ENCODE results near the gene PSD4. TPM values are rescaled to one million over a fixed set of nuclear protein-coding genes. Genes with fewer than 3 reads are reported as not detected.

The PSD4 gene
- total and polyA plus RNA-seq, 2 donors from 2014 or later: 16.2 to 42.0 TPM

- TF ChIP-seq CTCF (IDR thresholded peaks at IDR 0.05; ENCODE audit: borderline replicate concordance, extremely low read depth, insufficient read depth): no peak
- H3K9ac ChIP-seq (ENCODE audit: low read length in 3 of 3): no peak overlapping the region
- FAIRE-seq: no peak
Measured at GRCh38 chr2:113200736-113201490, 27.1 kb downstream of the PSD4 start.

DNA sequence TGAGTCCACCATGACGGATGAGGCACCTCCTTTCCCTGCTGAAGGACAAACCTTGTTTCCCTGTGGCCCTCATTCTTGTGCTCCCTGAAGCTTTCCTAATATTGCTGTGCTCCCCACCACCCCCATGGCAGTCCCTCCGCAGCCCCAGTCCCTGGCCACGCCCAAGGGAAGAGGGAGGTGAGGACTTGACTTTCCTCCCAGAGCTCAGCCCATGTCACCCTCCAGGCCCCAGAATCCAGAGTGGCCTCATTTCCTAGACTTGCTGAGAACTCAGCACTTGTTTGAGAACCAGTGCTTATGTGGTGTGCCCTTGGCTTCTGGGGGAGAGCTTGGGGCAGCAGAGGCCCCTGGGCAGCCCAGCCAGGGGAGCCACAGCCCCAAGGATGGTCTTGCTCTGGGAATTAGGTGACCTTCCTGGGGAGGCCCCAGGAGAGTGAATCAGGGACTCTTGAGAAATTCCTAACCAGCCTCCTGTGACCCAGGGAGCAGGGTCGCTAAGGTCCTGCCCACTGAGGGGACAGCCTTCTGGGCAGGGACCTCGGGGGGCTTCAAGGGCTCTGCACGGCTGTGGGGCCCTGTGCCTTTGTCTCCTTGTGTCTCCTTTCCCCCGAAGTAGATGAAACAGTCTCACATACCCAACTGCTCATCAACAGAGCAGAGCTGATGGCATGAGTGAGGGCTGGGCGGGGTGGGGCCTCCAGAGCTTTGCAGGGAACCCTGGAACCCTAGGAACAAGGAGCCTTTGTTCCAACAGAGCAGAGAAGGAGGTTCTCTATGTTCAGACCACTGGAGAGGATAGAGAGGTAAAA is 27.9 kb downstream of the PSD4 start:
- FAIRE-seq: no peak
- TF ChIP-seq CTCF (IDR thresholded peaks at IDR 0.05; ENCODE audit: borderline replicate concordance, extremely low read depth, insufficient read depth): no peak
- DNase-seq: no peak
- Histone ChIP-seq H3K9me3 (ENCODE audit: control insufficient read depth in 2 of 3, insufficient read depth in 1 of 3, low read length in 3 of 3) (no peaks in the 10 kb centered on the region), H3K9ac (ENCODE audit: low read length in 3 of 3) (no peak overlapping the region), H3K36me3 (ENCODE audit: control insufficient read depth in 2 of 3, insufficient read depth in 3 of 3, low read length in 3 of 3) (peaks cover 0 to 2% (median 0%) of the 10 kb centered on the region in 3 donors), H3K4me1 (ENCODE audit: control insufficient read depth in 2 of 3, insufficient read depth in 2 of 3, low read depth in 1 of 3, low read length in 3 of 3) (peaks cover 3 to 22% (median 11%) of the 10 kb centered on the region in 3 donors), H3K27ac (ENCODE audit: low read depth in 2 of 2, low read length in 2 of 2) (no peak overlapping the region), H3K27me3 (ENCODE audit: control insufficient read depth, insufficient read depth, low read length) (no peaks in the 10 kb centered on the region), H3K4me3 (ENCODE audit: low read length in 3 of 3) (no peak overlapping the region)
- intact Hi-C loops (cut with DNase I): no loop called here

More at GRCh38 chr2:113200736-113201490, 27.1 kb downstream of the PSD4 start:
- H3K27ac ChIP-seq (ENCODE audit: low read depth in 2 of 2, low read length in 2 of 2): no peak overlapping the region
- peaks cover 0 to 2% (median 0%) of the 10 kb centered on the region in 3 donors for H3K36me3 ChIP-seq (ENCODE audit: control insufficient read depth in 2 of 3, insufficient read depth in 3 of 3, low read length in 3 of 3)
- peaks cover 0 to 14% (median 4%) of the 10 kb centered on the region in 3 donors for H3K4me1 ChIP-seq (ENCODE audit: control insufficient read depth in 2 of 3, insufficient read depth in 2 of 3, low read depth in 1 of 3, low read length in 3 of 3)
- no peak for DNase-seq
- no peaks in the 10 kb centered on the region for H3K27me3 ChIP-seq (ENCODE audit: control insufficient read depth, insufficient read depth, low read length)
- H3K9me3 ChIP-seq (ENCODE audit: control insufficient read depth in 2 of 3, insufficient read depth in 1 of 3, low read length in 3 of 3): no peaks in the 10 kb centered on the region
- H3K4me3 ChIP-seq (ENCODE audit: low read length in 3 of 3): no peak overlapping the region
- intact Hi-C loops (cut with DNase I): no loop called here

- peaks cover 4 to 23% (median 14%) of the 10 kb centered on the region in 3 donors for H3K4me1 ChIP-seq (ENCODE audit: control insufficient read depth in 2 of 3, insufficient read depth in 2 of 3, low read depth in 1 of 3, low read length in 3 of 3)
- FAIRE-seq: no peak
Measured at GRCh38 chr2:113202305-113203216, 28.8 kb downstream of the PSD4 start.

More at GRCh38 chr2:113202305-113203216, 28.8 kb downstream of the PSD4 start:
- DNase-seq: peak; percentile 62 to 91 (median 69)
- Histone ChIP-seq H3K4me3 (ENCODE audit: low read length in 3 of 3) (no peak overlapping the region), H3K27ac (ENCODE audit: low read depth in 2 of 2, low read length in 2 of 2) (peak overlapping the region in 1 of 2 donors; percentile 9), H3K36me3 (ENCODE audit: control insufficient read depth in 2 of 3, insufficient read depth in 3 of 3, low read length in 3 of 3) (peaks cover 0 to 2% (median 0%) of the 10 kb centered on the region in 3 donors), H3K27me3 (ENCODE audit: control insufficient read depth, insufficient read depth, low read length) (no peaks in the 10 kb centered on the region), H3K9me3 (ENCODE audit: control insufficient read depth in 2 of 3, insufficient read depth in 1 of 3, low read length in 3 of 3) (no peaks in the 10 kb centered on the region), H3K9ac (ENCODE audit: low read length in 3 of 3) (no peak overlapping the region)
- no peak for TF ChIP-seq CTCF (IDR thresholded peaks at IDR 0.05; ENCODE audit: borderline replicate concordance, extremely low read depth, insufficient read depth)
- intact Hi-C loops (cut with DNase I): no loop called here

Data from kidney (tissue), 14 donors.